Heart left ventricle (tissue), 13 donors: Measurements from ENCODE around the gene CYP26A1.

Experiments
- POLR2A ChIP-seq, 2 donors: fragments of 450-650 bp; IDR thresholded peaks; one replicate each; pipeline ENCODE4 v1.6.1; 2017; ENCODE audit warnings: antibody characterized with exemption in 2 of 2, mild to moderate bottlenecking in 2 of 2, moderate library complexity in 2 of 2
- TF ChIP-seq, protein P1 (sequence below), 12 donors: fragments of 200-600 bp; sonication (generic) in 4 of 12; IDR thresholded peaks; one replicate each; pipeline versions ENCODE4 v1.5.0 to v1.8.0; 2018 to 2022; ENCODE audit warnings: antibody characterized with exemption in 12 of 12, mild to moderate bottlenecking in 5 of 12
- donor health status: ischemic (EF 13 %, LVEDD 7.1; RV severe dilation, severe dysfunction).
- donor health status: DM: no; HTN: yes; CAD: no.
- donor health status: DM: no; HTN: no; CAD: no.
- donor health status: ischemic (EF 25% LVEDD 6.9; RV normal size, moderate dysfunction).
- donor health status: ischemic (EF 25% LVEDD 5.7; RV mildly dilated, moderate dysfunction).
- donor health status: ischemic (EF 35%, LVEDD 5.7; RV mildly dilated, moderate dysfunction).
- donor health status: nonischemic (EF 11% LVEDD 7.7; RV severe dilation, severe dysfunction).
- donor health status: DM: yes; HTN: yes; CAD: no.
- donor health status: PGD.
- donor health status: ischemic (EF 29% LVEDD 5.4; RV normal size, mild dysfunction).
- donor health status: nonischemic (EF 23%, LVEDD 6.1; RV moderate dilation, normal function).

GRCh38 chr10:93081834-93082233, 8.1 kb downstream of the CYP26A1 start:
- TF ChIP-seq, protein P1, sequence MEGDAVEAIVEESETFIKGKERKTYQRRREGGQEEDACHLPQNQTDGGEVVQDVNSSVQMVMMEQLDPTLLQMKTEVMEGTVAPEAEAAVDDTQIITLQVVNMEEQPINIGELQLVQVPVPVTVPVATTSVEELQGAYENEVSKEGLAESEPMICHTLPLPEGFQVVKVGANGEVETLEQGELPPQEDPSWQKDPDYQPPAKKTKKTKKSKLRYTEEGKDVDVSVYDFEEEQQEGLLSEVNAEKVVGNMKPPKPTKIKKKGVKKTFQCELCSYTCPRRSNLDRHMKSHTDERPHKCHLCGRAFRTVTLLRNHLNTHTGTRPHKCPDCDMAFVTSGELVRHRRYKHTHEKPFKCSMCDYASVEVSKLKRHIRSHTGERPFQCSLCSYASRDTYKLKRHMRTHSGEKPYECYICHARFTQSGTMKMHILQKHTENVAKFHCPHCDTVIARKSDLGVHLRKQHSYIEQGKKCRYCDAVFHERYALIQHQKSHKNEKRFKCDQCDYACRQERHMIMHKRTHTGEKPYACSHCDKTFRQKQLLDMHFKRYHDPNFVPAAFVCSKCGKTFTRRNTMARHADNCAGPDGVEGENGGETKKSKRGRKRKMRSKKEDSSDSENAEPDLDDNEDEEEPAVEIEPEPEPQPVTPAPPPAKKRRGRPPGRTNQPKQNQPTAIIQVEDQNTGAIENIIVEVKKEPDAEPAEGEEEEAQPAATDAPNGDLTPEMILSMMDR (IDR thresholded peaks at IDR 0.05), result no peak
- TF ChIP-seq POLR2A (IDR thresholded peaks at IDR 0.05), result no peak
